Panc1 (cell line): ENCODE data around the gene LIN7B.

ENCODE experiments used
- POLR2AphosphoS5 ChIP-seq: IDR thresholded peaks from 2 replicates; pipeline ENCODE4 v1.6.1; 2012; ENCODE audit warnings: mild to moderate bottlenecking, low read depth, low read length, moderate library complexity
- SIN3A ChIP-seq: IDR thresholded peaks from 2 replicates; pipeline ENCODE4 v1.6.1; 2012; ENCODE audit warnings: low read depth, mild to moderate bottlenecking, low read length, moderate library complexity, borderline replicate concordance; ENCODE audit not compliant: insufficient read depth
- TCF7L2 ChIP-seq: IDR thresholded peaks from 2 replicates; pipeline ENCODE4 v1.6.1; 2011; ENCODE audit warnings: mild to moderate bottlenecking, low read depth, low read length, inconsistent platforms
- TF ChIP-seq, protein P1 (sequence below): fragments of 450-650 bp; IDR thresholded peaks from 2 replicates; pipeline ENCODE4 v1.5.1; 2017; ENCODE audit warnings: mild to moderate bottlenecking
- TF ChIP-seq, protein P2 (sequence below), 2 experiments: IDR thresholded peaks; 2 replicates each; pipeline ENCODE4 v1.6.1; 2011 to 2012; ENCODE audit warnings: low read depth in 2 of 2, control low read depth in 1 of 2, low read length in 1 of 2, mild to moderate bottlenecking in 1 of 2, moderate library complexity in 1 of 2; ENCODE audit not compliant: insufficient read depth in 1 of 2

DNA sequence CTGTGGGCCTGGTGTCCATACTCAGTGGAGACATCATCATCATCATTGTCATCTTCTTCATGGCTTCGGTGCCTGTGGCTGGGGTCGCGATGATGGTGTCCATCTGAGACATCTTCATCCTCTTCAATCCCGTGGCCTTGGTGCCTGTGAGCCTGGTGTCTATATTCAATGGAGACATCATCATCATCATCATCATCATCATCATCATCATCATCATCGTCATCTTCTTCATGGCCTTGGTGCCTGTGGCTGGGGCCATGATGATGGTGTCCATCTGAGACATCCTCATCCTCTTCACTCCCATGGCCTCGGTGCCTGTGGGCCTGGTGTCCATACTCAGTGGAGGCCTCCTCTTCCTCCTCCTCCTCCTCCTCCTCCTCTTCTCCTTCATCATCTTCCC is 40.1 kb downstream of the LIN7B start:
- no peak for TF ChIP-seq POLR2AphosphoS5
- TF ChIP-seq, protein P1, sequence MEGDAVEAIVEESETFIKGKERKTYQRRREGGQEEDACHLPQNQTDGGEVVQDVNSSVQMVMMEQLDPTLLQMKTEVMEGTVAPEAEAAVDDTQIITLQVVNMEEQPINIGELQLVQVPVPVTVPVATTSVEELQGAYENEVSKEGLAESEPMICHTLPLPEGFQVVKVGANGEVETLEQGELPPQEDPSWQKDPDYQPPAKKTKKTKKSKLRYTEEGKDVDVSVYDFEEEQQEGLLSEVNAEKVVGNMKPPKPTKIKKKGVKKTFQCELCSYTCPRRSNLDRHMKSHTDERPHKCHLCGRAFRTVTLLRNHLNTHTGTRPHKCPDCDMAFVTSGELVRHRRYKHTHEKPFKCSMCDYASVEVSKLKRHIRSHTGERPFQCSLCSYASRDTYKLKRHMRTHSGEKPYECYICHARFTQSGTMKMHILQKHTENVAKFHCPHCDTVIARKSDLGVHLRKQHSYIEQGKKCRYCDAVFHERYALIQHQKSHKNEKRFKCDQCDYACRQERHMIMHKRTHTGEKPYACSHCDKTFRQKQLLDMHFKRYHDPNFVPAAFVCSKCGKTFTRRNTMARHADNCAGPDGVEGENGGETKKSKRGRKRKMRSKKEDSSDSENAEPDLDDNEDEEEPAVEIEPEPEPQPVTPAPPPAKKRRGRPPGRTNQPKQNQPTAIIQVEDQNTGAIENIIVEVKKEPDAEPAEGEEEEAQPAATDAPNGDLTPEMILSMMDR, result no peak
- TF ChIP-seq TCF7L2, result no peak
- TF ChIP-seq, protein P2, sequence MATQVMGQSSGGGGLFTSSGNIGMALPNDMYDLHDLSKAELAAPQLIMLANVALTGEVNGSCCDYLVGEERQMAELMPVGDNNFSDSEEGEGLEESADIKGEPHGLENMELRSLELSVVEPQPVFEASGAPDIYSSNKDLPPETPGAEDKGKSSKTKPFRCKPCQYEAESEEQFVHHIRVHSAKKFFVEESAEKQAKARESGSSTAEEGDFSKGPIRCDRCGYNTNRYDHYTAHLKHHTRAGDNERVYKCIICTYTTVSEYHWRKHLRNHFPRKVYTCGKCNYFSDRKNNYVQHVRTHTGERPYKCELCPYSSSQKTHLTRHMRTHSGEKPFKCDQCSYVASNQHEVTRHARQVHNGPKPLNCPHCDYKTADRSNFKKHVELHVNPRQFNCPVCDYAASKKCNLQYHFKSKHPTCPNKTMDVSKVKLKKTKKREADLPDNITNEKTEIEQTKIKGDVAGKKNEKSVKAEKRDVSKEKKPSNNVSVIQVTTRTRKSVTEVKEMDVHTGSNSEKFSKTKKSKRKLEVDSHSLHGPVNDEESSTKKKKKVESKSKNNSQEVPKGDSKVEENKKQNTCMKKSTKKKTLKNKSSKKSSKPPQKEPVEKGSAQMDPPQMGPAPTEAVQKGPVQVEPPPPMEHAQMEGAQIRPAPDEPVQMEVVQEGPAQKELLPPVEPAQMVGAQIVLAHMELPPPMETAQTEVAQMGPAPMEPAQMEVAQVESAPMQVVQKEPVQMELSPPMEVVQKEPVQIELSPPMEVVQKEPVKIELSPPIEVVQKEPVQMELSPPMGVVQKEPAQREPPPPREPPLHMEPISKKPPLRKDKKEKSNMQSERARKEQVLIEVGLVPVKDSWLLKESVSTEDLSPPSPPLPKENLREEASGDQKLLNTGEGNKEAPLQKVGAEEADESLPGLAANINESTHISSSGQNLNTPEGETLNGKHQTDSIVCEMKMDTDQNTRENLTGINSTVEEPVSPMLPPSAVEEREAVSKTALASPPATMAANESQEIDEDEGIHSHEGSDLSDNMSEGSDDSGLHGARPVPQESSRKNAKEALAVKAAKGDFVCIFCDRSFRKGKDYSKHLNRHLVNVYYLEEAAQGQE (IDR thresholded peaks at IDR 0.05; ENCODE audit: insufficient read depth in 1 of 2, low read depth in 2 of 2, low read length in 1 of 2), result no peak
- no peak for TF ChIP-seq SIN3A
